ENCODE results near the gene SPSB2. TPM values are rescaled to one million over a fixed set of nuclear protein-coding genes. Genes with fewer than 3 reads are reported as not detected.

Gene SPSB2
- total RNA-seq, 1 donor from 2014 or later: 4.5 TPM

DNA sequence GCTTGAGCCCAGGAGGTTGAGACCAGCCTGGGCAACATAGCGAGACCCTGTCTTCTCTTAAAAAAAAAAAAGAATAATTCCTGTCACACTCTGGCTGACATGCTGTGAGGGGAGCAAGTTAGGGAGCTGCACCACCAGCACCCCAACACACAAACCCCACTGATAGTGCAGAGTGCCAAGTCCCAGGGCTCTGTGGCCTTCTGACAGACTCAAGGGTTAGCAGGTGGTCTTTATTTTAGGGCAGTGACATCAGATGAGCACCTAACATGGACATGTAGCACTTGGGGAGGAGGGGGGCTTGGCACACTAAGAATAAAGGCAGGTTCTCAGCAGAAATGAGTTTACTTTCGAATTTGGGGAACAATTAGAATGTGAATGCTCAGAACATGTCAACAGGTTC is 14.3 kb downstream of the SPSB2 start:
- DNase-seq (ENCODE audit: low spot score): no peak
- intact Hi-C loops (cut with DNase I): no loop called here

DNA sequence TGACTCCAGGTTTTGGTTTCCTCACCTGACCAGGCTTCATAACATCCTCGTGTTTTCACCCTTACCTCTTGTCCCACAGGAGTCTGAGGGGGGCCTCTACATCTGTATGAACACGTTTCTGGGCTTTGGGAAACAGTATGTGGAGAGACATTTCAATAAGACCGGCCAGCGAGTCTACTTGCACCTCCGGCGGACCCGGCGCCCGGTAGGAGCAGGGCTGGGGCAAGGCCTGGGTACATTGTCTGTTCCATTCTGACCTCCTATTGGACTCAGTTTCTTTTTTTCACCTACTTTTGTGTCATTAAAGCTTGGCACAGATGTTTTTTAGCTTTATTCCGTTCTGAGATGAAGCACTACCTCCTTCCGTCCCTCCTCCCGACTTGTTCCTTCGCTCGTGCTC is 17.8 kb downstream of the SPSB2 start:
- DNase-seq (ENCODE audit: low spot score): no peak
- intact Hi-C loops (cut with DNase I): no loop called here

DNA sequence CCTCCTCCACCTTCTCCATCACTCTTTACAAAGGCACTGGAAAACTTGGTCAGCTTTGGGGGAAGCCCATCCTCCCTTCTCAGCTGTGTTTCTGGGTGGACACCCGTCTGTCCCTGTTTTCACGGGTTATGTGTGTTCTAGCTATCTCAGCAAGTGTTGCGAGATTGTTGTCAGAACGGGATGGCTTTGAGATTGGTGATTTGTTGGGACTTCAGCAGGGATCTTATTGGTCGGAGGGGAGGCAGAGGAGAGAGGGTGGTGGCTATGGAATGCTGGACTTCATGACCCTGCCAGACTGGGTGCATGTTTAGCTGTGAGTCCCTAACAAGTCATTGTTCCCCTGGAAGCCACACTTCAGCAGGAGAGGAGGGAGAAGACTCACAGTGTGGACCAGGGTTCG is 19.1 kb downstream of the SPSB2 start:
- intact Hi-C loops (cut with DNase I): no loop called here
- no peak for DNase-seq (ENCODE audit: low spot score)

DNA sequence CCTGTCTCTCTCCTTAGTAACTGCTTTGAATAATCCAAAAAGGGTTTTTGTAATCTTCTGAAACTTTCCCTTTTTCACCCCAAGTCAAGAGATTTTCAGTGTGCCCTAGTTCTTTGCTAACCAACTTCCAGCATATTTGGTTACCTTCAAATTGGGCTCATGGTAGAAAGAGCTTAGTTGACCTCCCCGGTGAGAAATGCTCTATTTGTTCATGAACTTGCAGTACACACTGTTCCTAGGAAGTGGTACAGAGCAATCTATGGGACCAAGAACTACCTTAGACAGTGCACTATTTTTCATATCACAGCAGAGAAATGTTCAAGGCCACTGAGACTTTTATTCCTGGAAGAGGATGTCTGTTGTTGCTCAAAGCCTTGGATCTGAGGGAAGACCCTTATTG is 19.5 kb downstream of the SPSB2 start:
- intact Hi-C loops (cut with DNase I): no loop called here
- DNase-seq (ENCODE audit: low spot score): no peak

DNA sequence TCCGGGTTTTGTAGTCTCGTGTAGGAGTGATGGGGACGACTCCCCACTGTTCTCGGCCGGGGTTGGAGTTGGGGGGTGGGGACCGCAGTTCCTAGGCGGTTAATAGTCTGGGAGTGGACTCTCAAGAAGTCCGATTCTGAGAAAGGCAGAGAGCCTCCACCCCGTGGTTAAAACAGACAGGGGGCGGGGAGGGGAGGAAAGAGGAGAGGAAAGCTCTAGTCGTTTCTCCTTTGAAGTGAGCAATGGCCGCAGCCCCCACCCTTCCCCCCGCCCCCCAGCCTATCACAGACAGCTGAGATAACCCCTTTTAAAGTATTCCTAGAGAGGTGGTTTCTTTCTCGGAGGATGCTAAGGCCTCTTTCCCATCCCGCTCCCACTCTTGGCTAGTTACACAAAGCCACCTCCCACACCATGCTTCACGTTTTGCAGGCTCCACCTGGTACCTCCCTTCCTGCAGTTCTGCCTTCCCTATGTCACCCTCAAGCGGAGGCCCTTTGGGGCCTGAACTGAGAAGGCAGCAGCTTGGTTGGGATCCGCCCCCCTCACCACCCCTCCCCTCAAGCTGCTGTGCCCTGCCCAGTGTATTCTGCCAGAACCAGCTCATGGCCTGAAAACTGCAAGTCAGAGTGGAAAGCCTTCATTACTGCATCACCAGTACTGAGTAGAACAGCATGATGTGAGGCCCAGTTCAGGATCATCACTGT is 20.3 kb downstream of the SPSB2 start:
- DNase-seq (ENCODE audit: low spot score): no peak

DNA sequence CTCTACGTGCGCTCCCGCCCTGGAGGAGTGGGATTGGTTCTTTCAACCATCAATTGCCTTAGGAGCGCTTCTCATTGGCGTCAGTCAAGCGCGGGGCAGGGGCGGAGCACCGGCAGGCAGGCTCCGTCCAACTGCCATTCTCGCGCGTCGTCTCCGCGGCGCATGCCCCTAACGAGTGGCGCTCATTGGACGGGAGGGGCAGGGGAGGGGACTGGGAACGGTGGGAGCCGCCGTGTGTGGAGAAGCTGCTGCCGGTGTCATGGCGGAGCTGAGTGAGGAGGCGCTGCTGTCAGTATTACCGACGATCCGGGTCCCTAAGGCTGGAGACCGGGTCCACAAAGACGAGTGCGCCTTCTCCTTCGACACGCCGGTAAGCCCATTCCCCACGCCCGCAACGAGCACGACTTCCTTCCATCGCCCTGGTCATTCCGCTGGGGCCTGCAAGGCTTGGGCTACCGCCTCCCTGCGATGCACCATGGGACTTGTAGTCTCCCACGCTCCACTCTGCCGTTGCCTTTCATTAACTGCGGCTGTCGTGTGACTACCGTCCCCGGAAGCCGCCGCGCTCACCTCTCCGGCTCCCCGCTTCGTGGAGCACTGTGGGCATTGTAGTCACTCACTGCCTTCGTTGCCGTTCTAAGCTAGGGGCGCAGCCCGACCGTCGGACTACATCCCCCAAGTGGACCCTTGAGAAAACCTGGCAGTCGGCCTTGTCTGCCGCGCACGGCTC is 21.0 kb downstream of the SPSB2 start, which contains the start of gene USP5:
Gene USP5, plus strand, starts transcription at position 230 of the 730 bp plus-strand sequence. Its CDS starts 30 bp downstream, at position 260.
- DNase-seq (ENCODE audit: low spot score): peak; percentile 100
- intact Hi-C loops (cut with DNase I): no loop called here

More for the DNA sequence above, 20.3 kb downstream of the SPSB2 start:
- intact Hi-C loops (cut with DNase I): no loop called here

DNA sequence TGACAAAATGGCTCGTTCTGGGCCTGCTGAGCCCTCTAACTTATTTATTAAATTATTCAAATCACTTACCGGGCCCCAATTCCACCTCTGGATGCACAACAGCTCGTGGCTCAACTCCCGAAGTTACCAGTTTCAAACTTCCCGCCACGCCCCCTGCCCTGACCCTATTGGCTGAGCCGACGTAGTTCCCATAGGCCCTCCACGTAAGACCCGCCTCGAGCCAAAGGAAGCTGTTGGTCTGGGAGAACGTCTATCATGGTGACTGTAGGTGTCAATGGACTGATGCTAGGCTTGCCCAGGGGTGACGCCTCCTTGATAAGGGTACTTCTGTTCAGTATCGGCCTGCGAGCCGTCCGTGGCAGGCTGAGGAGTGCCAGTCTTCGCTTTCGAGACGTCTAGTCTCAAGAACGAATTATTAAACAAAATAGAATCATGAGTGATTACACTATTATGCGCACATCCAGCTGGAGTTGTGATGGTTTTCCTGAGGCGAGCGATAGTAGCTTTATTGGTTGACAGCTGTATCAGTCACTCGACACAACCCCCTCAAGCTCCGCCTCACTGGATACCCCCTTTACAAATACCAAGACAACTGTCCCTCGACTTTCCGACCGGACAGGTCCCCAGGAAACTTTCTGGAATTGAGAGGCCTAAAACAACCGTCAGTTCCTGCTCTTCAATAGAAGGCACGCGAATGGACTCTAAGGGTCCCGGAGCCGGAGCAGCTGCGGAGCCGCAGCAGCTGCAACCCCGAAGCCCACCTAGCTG is 21.8 kb downstream of the SPSB2 start, which contains the start of gene CDCA3:
Gene CDCA3, minus strand, starts transcription at position 134 of the 768 bp plus-strand sequence. CDS start 334 bp downstream, outside the sequence.
- peak; percentile 96 for DNase-seq (ENCODE audit: low spot score)
- intact Hi-C loops (cut with DNase I): no loop called here

DNA sequence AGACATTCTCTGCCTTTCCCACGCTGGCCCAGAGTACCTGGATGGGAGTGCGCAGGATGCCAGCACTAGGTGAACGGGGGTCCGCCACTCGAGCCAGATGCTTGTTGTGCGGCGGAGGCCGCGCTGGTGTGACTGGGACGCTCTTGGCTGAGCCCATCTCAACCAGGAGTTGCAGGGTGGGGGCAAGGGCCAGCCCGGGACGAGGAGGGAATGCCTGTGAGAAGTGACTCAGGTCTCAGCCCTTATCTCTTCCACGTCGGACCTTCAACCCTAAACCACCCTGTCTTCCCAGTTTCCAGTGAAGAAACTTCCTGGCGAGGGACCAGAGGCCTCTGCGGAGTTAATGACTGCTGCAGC is 22.3 kb downstream of the SPSB2 start:
- intact Hi-C loops (cut with DNase I): no loop called here
- DNase-seq (ENCODE audit: low spot score): no peak

DNA sequence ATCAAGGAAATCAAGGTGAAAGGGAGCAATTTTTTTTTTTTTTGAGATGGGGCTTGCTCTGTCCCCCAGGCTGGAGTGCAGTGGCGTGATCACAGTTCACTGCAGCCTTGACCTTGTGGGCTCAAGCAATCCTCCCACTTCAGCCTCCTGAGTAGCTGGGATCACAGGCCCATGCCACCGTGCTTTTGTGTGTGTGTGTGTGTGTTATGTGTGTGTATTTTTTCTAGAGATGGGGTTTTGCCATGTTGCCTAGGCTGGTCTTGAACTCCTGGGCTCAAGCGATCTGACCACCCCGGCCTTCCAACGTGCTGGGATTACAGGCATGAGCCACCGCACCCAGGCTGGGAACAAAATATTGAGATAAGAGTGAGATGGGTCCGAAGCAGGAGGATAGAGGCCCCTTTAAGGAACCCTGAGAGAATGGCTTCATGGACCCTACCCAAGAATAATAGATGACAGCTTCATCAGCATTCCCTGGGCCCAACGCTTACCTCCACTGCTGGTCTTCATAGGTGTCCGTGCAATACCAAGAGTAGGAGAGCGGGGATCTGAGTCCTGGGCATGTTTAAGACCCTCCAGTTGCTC is 23.0 kb downstream of the SPSB2 start:
- intact Hi-C loops (cut with DNase I): no loop called here
- DNase-seq (ENCODE audit: low spot score): no peak

DNA sequence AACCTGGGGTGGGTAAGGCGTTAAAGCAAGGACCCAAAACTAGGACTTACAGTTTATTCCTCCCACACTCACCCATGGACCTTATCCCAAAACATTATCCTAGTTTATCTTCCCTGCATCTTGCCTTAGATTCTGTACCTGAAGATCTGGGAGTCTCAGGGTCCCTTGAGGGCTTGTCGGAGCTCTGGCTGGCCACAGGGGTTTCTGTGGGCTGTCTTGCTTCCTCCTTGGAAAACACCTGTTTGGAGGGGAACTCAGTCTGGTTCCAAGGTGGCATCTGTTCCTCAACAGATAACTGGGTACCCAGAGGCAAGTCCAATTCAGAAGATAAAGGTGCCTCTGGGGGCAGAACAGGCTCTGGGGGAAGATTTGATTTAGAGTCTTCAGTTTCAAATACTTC is 23.7 kb downstream of the SPSB2 start:
- intact Hi-C loops (cut with DNase I): no loop called here
- DNase-seq (ENCODE audit: low spot score): no peak

DNA sequence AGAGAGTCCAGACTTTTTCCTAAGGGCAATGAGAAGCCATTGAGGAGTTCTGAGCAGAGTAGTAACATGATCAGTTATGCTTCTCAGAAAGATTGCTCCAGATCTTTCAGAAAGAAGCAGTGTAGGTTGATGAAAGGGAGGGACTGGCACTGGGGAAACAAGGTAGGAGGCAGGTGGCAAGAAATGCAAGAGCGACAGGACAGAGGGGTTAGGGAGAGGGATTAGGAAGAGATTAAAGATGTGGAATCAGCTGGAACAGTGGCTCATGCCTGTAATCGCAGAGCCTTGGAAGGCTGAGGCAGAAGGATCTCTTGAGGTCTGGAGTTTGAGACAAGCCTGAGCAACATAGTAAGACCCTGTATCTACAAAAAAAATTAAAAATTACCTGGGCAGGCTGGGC is 25.4 kb downstream of the SPSB2 start:
- intact Hi-C loops (cut with DNase I): no loop called here
- no peak for DNase-seq (ENCODE audit: low spot score)

DNA sequence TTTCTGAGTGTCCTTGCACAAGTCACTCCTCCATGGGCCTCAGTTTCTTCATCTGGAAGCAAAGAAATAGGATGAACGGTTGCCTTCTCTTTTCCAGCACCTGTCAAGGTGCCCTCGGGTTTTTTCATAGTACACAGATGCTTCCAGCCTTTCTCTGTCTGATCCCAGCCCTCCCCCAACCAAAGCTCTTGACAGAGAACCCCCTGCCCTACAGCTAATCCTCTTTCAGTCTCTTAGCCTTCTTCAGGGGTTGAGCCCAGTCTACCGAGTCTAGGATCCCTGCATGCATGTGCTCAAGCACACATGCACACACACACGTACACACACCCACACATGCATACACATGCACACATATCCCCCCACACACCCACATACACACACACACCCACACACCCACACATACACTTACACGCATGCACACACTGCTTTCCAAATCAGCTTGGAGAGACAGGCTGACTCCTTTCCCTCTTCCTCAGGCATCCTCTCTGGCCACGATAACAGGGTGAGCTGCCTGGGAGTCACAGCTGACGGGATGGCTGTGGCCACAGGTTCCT is 26.7 kb downstream of the SPSB2 start:
- intact Hi-C loops (cut with DNase I): no loop called here
- DNase-seq (ENCODE audit: low spot score): no peak

DNA sequence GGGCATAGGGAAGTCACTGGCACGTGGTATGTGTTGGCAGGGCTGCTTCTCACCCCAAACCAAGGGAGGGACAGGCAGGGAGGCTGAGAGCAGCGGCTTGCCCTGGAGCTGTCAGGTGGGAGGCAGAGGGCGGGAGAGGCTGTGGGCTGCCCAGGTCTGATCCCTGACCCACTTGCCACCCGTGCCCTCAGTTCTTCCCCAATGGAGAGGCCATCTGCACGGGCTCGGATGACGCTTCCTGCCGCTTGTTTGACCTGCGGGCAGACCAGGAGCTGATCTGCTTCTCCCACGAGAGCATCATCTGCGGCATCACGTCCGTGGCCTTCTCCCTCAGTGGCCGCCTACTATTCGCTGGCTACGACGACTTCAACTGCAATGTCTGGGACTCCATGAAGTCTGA is 27.7 kb downstream of the SPSB2 start:
- no peak for DNase-seq (ENCODE audit: low spot score)
- intact Hi-C loops (cut with DNase I): no loop called here

DNA sequence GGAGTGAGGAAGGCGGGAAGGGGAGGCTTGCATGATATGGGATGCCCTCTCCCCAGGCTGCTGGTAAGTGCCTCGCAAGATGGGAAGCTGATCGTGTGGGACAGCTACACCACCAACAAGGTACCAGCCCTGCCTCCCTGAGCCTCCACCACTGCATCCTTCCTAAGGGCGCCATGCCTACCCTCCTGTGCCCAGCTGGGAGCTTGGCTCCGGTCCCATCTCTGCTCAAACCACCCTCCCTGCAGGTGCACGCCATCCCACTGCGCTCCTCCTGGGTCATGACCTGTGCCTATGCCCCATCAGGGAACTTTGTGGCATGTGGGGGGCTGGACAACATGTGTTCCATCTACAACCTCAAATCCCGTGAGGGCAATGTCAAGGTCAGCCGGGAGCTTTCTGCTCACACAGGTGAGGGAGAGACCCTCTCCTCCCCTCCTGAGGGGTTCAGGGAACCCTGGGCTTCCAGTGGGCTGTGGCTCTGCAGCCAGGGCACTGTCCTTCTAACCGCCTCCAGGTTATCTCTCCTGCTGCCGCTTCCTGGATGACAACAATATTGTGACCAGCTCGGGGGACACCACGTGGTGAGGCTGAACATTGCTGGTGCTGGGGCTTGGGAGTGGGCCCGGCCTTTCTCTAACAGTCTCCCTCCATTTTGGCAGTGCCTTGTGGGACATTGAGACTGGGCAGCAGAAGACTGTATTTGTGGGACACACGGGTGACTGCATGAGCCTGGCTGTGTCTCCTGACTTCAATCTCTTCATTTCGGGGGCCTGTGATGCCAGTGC is 29.8 kb downstream of the SPSB2 start:
- intact Hi-C loops (cut with DNase I): no loop called here
- no peak for DNase-seq (ENCODE audit: low spot score)

DNA sequence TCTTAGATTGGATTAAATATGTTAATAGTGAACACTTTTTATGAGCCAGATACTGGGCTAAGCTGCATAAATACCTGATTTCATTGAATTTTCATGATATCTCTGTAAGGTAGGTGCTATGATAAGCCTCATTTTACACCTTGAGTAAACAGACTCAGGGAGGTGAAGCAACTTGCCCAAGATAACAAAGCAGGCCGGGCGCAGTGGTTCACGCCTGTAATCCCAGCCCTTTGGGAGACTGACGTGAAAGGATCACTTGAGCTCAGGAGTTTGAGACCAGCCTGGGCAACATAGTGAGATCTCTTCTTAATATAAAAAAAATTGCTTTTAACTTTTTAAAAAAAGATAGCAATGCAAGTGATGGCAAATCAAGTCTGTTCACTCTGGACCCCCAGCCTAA is 31.0 kb downstream of the SPSB2 start:
- no peak for DNase-seq (ENCODE audit: low spot score)
- intact Hi-C loops (cut with DNase I): no loop called here

DNA sequence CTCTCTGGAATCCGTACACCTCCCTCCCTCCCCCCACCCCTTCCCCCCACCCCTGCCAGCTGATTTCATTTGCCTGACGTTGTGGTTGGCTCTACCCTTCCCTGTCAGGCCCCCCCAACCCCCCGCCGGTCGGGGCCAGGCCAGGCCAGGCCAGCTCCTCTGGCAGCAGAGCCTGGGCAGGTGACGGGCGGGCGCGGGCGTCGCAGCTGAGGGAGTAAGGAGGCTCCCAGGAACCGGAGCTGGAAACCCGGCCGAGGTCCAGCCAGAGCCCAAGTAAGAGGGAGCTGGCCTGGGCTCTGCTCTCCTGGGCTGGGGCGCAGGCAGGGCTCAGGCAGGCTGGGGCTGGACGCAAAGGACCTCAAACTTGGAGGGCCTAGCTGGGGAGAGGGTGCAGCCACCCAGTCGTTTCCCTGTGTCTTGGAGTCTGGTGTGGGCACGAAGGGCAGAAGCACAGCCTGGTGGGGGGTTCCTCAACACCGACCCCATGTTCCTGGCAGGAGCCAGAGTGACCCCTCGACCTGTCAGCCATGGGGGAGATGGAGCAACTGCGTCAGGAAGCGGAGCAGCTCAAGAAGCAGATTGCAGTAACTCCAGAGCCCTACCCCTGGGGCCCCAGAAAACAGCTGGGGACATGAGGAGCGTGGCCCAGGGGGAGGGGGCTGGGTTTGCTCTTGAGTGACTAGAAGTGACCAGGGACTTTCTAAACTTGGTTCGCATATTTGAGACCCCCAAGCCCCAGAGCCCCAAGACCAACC is 32.2 kb downstream of the SPSB2 start, which contains the start of gene GNB3:
Gene GNB3, plus strand, starts transcription at position 165 of the 755 bp plus-strand sequence. Its CDS starts 363 bp downstream, at position 528.
- DNase-seq (ENCODE audit: low spot score): no peak
- intact Hi-C loops (cut with DNase I): no loop called here

DNA sequence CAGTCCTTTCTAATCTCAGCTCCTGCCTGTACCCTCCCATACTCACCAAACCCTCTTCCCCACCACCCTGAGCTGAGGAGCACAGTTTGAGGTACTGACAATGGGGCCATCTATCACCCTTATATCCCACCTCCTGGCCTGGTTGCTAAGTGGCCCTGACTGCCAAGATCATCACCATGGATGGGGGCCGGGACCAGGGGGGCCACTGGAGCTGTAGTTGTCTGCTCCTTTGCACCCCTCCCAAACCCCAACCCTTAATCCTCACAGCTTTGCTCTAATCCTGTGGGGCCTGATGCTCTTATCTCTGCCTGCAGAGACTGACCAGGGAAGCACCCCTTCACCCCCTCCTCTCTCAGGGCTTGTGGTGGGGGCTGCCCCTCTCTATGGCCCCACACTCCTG is 32.8 kb downstream of the SPSB2 start:
- intact Hi-C loops (cut with DNase I): no loop called here
- DNase-seq (ENCODE audit: low spot score): no peak

DNA sequence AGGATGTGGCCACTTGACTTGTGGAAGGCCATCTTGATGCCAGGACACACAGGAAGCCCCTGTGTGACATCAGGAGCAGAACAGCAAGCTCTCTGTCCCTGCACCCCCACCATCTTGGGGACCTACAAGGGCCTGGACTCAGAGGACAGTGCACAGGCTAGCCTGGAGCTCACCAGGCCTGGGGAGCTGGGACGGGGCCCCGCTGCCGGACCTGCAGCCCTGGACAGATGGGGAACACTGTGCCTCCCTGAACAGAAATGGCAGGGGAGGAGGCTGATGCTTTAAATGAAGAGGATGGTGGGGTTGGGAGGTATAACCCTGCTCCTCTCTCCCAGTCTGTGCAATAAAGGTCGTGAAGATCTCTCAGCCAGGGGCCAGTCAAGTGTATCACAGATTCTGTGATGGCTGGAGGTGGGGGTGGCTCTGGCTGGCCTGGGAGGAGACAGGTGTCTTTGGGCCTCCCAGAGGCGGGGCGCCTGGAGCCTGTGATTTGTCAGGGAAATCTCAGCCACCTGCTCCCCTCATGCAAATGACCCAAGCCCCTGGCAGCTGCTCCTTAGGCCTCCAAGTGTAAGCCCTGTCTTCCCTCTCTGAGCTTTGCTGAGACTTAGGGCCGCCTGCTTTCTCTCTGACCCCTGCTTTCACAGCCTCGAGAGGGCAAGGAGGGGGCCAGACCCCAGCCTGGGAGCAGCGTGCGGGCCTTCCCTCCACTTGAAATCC is 33.5 kb downstream of the SPSB2 start:
- DNase-seq (ENCODE audit: low spot score): no peak

More for the DNA sequence above, 33.5 kb downstream of the SPSB2 start:
- intact Hi-C loops (cut with DNase I): no loop called here
